Measurements from ENCODE around the gene TMEM130. TPM values are rescaled to one million over a fixed set of nuclear protein-coding genes. Genes with fewer than 3 reads are reported as not detected.

Gene TMEM130
- polyA plus RNA-seq, 1 donor from 2014 or later, result 12.3 TPM

DNA sequence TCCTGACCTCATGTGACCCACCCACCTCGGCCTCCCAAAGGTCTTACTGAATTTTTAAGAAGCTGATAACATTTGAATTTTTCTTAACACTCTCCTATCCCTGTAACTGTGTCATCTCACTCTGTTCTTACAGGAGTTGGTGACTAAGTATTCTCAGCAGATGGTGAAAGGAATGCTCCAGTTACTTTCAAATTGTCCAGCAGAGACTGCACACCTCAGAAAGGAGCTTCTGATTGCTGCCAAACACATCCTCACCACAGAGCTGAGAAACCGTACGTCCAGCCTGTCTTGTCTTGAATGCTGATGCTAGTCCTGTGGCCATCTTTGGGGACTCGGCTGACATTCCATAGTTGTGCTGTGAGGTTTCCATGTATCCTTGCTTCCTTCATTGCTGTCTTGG lies 33.4 kb upstream of the TMEM130 start:
- Histone ChIP-seq H4K20me1 (ENCODE audit: insufficient read depth) (no peaks in the 10 kb centered on the region), H3K4me3 (ENCODE audit: low read length) (no peak overlapping the region), H3K9ac (ENCODE audit: low read length) (no peak overlapping the region), H3K4me2 (ENCODE audit: low read length) (no peak overlapping the region), H3K36me3 (ENCODE audit: insufficient read depth, low read length) (peaks cover 26% of the 10 kb centered on the region), H3K9me2 (ENCODE audit: insufficient read depth, low read length) (no peaks in the 10 kb centered on the region), H3K9me3 (ENCODE audit: low read length) (no peaks in the 10 kb centered on the region), H3K79me2 (replicated peaks; ENCODE audit: insufficient read depth, low read length) (no peaks in the 10 kb centered on the region), H3K27me3 (ENCODE audit: insufficient read depth, low read depth, low read length) (no peaks in the 10 kb centered on the region), H3F3A (ENCODE audit: insufficient read depth, low read length, poor library complexity, severe bottlenecking) (no peaks in the 10 kb centered on the region), H3K27ac (ENCODE audit: low read length) (no peak overlapping the region), H2AFZ (ENCODE audit: low read depth, low read length) (no peak overlapping the region)
- TF ChIP-seq EZH2 (IDR thresholded peaks at IDR 0.05; ENCODE audit: borderline replicate concordance, insufficient read depth, low read length, poor library complexity, severe bottlenecking) (no peak), MXI1 (conservative IDR thresholded peaks at IDR 0.05; ENCODE audit: poor library complexity, severe bottlenecking) (no peak), CTCF (IDR thresholded peaks at IDR 0.05; ENCODE audit: poor library complexity, severe bottlenecking) (no peak), TAF1 (IDR thresholded peaks at IDR 0.05; ENCODE audit: low read depth) (no peak), REST (IDR thresholded peaks at IDR 0.05; ENCODE audit: borderline replicate concordance) (no peak), SMC3 (conservative IDR thresholded peaks at IDR 0.05; ENCODE audit: poor library complexity) (no peak), RAD21 (conservative IDR thresholded peaks at IDR 0.05) (no peak), EP300 (conservative IDR thresholded peaks at IDR 0.05; ENCODE audit: poor library complexity, severe bottlenecking) (no peak), POLR2AphosphoS5 (IDR thresholded peaks at IDR 0.05) (no peak)

DNA sequence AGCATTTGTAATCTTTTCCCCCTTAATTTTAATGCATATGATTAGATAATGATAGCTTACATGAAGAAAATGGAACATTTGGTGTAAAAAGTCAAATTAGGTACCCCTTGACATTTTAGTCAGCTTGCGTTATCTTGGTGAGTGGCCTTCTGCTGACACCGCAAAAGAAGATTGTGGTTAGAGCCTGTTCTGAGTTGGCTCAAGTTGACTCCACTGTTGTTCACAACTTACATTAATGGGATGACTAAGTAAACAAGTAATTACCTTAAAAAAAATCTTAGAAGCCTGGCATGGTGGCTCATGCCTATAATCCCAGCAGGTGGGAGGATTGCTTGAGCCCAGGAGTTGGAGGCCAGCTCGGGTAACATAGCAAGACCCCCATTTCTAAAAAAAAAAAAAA lies 32.7 kb upstream of the TMEM130 start:
- Histone ChIP-seq H3K4me3 (ENCODE audit: low read length) (no peak overlapping the region), H4K20me1 (ENCODE audit: insufficient read depth) (no peaks in the 10 kb centered on the region), H3K9me3 (ENCODE audit: low read length) (no peaks in the 10 kb centered on the region), H3K4me2 (ENCODE audit: low read length) (no peak overlapping the region), H3K9ac (ENCODE audit: low read length) (no peak overlapping the region), H2AFZ (ENCODE audit: low read depth, low read length) (no peak overlapping the region), H3K36me3 (ENCODE audit: insufficient read depth, low read length) (peaks cover 21% of the 10 kb centered on the region), H3F3A (ENCODE audit: insufficient read depth, low read length, poor library complexity, severe bottlenecking) (no peaks in the 10 kb centered on the region), H3K27ac (ENCODE audit: low read length) (no peak overlapping the region), H3K27me3 (ENCODE audit: insufficient read depth, low read depth, low read length) (no peaks in the 10 kb centered on the region), H3K9me2 (ENCODE audit: insufficient read depth, low read length) (no peaks in the 10 kb centered on the region), H3K79me2 (replicated peaks; ENCODE audit: insufficient read depth, low read length) (no peaks in the 10 kb centered on the region)
- no peak for TF ChIP-seq RAD21 (conservative IDR thresholded peaks at IDR 0.05)
- no peak for TF ChIP-seq CTCF (IDR thresholded peaks at IDR 0.05; ENCODE audit: poor library complexity, severe bottlenecking)
- no peak for TF ChIP-seq POLR2AphosphoS5 (IDR thresholded peaks at IDR 0.05)
- no peak for TF ChIP-seq SMC3 (conservative IDR thresholded peaks at IDR 0.05; ENCODE audit: poor library complexity)
- TF ChIP-seq EZH2 (IDR thresholded peaks at IDR 0.05; ENCODE audit: borderline replicate concordance, insufficient read depth, low read length, poor library complexity, severe bottlenecking), result no peak
- TF ChIP-seq MXI1 (conservative IDR thresholded peaks at IDR 0.05; ENCODE audit: poor library complexity, severe bottlenecking), result no peak
- no peak for TF ChIP-seq EP300 (conservative IDR thresholded peaks at IDR 0.05; ENCODE audit: poor library complexity, severe bottlenecking)
- no peak for TF ChIP-seq TAF1 (IDR thresholded peaks at IDR 0.05; ENCODE audit: low read depth)
- TF ChIP-seq REST (IDR thresholded peaks at IDR 0.05; ENCODE audit: borderline replicate concordance), result no peak

Measured in neural cell (in vitro differentiated cells).